ENCODE data around the gene SLC35D1.

DNA sequence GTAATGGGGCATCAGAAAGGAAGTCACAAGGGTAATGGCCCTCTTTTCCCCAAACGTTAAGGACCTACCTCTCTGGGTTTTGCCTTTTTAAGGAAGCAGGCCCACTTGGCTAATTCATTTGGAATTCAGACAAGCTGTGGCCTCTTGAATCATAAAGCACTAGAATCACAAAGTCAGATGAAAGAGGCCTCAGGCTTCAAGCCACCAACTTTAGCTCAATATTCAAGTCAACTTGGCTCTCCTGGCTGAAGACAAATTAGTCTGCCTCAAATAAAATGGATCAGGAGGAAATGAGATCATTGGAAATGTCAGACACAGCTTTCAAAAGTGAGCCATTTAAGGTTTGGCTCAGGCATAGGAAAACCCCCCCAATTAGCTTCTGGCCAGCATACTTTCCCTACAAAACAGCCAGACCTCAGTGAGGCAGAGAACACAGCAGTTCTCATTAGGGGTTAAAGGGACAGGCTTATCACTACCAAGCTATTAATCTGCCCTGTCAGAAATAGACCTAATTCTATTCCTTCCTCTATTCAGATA, 34.3 kb downstream of the SLC35D1 start:
- TF ChIP-seq TGIF2 (CRISPR knock-in tag; IDR thresholded peaks at IDR 0.05) (no peak), ZFX (CRISPR knock-in tag; IDR thresholded peaks at IDR 0.05) (no peak), POLR2A (conservative IDR thresholded peaks at IDR 0.05) (no peak), JUND (IDR thresholded peaks at IDR 0.05; ENCODE audit: borderline replicate concordance, low read depth, low read length) (no peak), JUND (tag; IDR thresholded peaks at IDR 0.05; ENCODE audit: borderline replicate concordance, low read depth, low read length) (no peak), ZEB2 (IDR thresholded peaks at IDR 0.05) (no peak), ZNF444 (CRISPR knock-in tag; IDR thresholded peaks at IDR 0.05) (no peak), MEIS2 (IDR thresholded peaks at IDR 0.05; ENCODE audit: partially characterized antibody) (peak; percentile 60), SIN3A (IDR thresholded peaks at IDR 0.05; ENCODE audit: borderline replicate concordance in 2 of 2, control insufficient read depth in 1 of 2, low read depth in 2 of 2, low read length in 2 of 2) (no peak), MYNN (IDR thresholded peaks at IDR 0.05) (no peak), MYNN (CRISPR knock-in tag; IDR thresholded peaks at IDR 0.05) (no peak), TAF1 (IDR thresholded peaks at IDR 0.05; ENCODE audit: control insufficient read depth, extremely low read depth, insufficient read depth, low read length, severe bottlenecking) (no peak)
- TF ChIP-seq, protein P1, sequence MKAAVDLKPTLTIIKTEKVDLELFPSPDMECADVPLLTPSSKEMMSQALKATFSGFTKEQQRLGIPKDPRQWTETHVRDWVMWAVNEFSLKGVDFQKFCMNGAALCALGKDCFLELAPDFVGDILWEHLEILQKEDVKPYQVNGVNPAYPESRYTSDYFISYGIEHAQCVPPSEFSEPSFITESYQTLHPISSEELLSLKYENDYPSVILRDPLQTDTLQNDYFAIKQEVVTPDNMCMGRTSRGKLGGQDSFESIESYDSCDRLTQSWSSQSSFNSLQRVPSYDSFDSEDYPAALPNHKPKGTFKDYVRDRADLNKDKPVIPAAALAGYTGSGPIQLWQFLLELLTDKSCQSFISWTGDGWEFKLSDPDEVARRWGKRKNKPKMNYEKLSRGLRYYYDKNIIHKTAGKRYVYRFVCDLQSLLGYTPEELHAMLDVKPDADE (conservative IDR thresholded peaks at IDR 0.05; ENCODE audit: control insufficient read depth, low read depth, low read length): no peak
- TF ChIP-seq, protein P2, sequence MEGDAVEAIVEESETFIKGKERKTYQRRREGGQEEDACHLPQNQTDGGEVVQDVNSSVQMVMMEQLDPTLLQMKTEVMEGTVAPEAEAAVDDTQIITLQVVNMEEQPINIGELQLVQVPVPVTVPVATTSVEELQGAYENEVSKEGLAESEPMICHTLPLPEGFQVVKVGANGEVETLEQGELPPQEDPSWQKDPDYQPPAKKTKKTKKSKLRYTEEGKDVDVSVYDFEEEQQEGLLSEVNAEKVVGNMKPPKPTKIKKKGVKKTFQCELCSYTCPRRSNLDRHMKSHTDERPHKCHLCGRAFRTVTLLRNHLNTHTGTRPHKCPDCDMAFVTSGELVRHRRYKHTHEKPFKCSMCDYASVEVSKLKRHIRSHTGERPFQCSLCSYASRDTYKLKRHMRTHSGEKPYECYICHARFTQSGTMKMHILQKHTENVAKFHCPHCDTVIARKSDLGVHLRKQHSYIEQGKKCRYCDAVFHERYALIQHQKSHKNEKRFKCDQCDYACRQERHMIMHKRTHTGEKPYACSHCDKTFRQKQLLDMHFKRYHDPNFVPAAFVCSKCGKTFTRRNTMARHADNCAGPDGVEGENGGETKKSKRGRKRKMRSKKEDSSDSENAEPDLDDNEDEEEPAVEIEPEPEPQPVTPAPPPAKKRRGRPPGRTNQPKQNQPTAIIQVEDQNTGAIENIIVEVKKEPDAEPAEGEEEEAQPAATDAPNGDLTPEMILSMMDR (IDR thresholded peaks at IDR 0.05 in 2 of 3, conservative IDR thresholded peaks at IDR 0.05 in 1 of 3; ENCODE audit: insufficient read depth in 2 of 3, low read depth in 1 of 3, low read length in 3 of 3): no peak
- TF ChIP-seq, protein P3, sequence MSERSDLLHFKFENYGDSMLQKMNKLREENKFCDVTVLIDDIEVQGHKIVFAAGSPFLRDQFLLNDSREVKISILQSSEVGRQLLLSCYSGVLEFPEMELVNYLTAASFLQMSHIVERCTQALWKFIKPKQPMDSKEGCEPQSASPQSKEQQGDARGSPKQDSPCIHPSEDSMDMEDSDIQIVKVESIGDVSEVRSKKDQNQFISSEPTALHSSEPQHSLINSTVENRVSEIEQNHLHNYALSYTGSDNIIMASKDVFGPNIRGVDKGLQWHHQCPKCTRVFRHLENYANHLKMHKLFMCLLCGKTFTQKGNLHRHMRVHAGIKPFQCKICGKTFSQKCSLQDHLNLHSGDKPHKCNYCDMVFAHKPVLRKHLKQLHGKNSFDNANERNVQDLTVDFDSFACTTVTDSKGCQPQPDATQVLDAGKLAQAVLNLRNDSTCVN (CRISPR knock-in tag; IDR thresholded peaks at IDR 0.05): no peak
